Naive B cell (primary cell): ENCODE data around the gene AIFM3. TPM values are rescaled to one million over a fixed set of nuclear protein-coding genes. Genes with fewer than 3 reads are reported as not detected.

Source experiments
- ATAC-seq, 2 donors: fragments of 150-1000 bp; cut with Tn5 transposase; 2 replicates each; pipeline ENCODE4 v1.10.0; 2021; ENCODE audit warnings: low read depth in 2 of 2, mild to moderate bottlenecking in 2 of 2, moderate library complexity in 2 of 2
- DNase-seq: peaks from one replicate; pipeline ENCODE4 v3.0.0; 2022
- H3K27ac Mint-ChIP-seq, 6 donors: one replicate each; pipeline ENCODE4 v1.8.0; 2020 to 2022; ENCODE audit warnings: mild to moderate bottlenecking in 6 of 6, mixed read lengths in 6 of 6, moderate library complexity in 5 of 6, inconsistent platforms in 2 of 6
- H3K27me3 Mint-ChIP-seq, 3 donors: one replicate each; pipeline ENCODE4 v1.8.0; 2021 to 2022; ENCODE audit warnings: mixed read lengths in 3 of 3, mild to moderate bottlenecking in 1 of 3
- H3K36me3 Mint-ChIP-seq, 2 donors: one replicate each; pipeline ENCODE4 v1.8.0; 2020 to 2022; ENCODE audit warnings: mixed read lengths in 2 of 2, inconsistent platforms in 1 of 2, mild to moderate bottlenecking in 1 of 2
- H3K4me1 Mint-ChIP-seq, 3 donors: one replicate each; pipeline ENCODE4 v1.8.0; 2020 to 2022; ENCODE audit warnings: mixed read lengths in 3 of 3, inconsistent platforms in 1 of 3, mild to moderate bottlenecking in 1 of 3, moderate library complexity in 1 of 3
- H3K4me3 Mint-ChIP-seq, 8 donors: one replicate each; pipeline ENCODE4 v1.8.0; 2020 to 2022; ENCODE audit warnings: mild to moderate bottlenecking in 8 of 8, mixed read lengths in 8 of 8, moderate library complexity in 8 of 8, inconsistent platforms in 2 of 8
- H3K9me3 Mint-ChIP-seq, 7 donors: one replicate each; pipeline ENCODE4 v1.8.0; 2020 to 2022; ENCODE audit warnings: mixed read lengths in 7 of 7, mild to moderate bottlenecking in 5 of 7, inconsistent platforms in 2 of 7, moderate library complexity in 1 of 7
- polyA plus RNA-seq, 6 donors: library from polyadenylated mRNA; unstranded; fragments of 300-500 nt; fragmentation: Illumina TruSeq; gene quantifications; one replicate each; pipeline ENCODE4 v1.2.3, GENCODE V29; 2021; ENCODE audit warnings: low read depth in 6 of 6

AIFM3 gene
- polyA plus RNA-seq, 6 donors from 2014 or later, result 0.26 to 0.82 TPM; not detected in 4

DNA sequence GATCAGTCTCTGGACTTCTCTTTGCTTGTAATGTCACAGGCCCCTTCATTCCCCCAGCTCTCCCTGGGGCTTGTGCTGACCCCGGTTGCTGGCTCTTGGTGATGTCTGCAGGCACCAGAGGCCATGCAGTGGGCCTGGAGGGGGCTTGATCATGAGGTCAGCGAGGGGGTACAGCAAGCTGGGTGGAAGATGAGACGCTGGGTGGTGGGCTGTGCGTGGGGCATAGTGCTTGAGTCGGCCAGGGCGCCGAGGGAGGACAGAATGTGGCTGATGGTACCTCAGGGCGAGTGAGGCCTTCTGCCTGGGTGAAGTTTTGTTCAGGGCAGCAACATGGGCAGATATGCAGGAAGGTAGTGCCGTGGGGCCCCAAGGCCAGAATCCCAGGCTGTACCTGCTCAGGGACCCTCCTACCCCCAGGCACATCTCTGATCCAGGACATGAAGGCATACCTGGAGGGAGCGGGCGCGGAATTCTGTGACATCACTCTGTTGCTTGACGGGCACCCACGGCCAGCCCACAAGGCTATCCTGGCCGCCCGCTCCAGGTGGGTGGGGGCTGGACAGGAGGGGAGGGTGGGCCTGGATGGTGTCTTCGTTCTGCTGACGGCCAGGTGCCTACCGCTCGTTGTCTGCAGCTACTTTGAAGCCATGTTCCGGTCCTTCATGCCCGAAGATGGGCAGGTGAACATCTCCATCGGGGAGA, 28.4 kb downstream of the AIFM3 start:
- Mint-ChIP-seq H3K27ac (peak overlapping the region in 1 of 6 donors; percentile 83), H3K27me3 (no peaks in the 10 kb centered on the region), H3K36me3 (no peaks in the 10 kb centered on the region), H3K9me3 (no peaks in the 10 kb centered on the region), H3K4me3 (no peak overlapping the region), H3K4me1 (peaks cover 0 to 16% (median under 1%) of the 10 kb centered on the region in 3 donors)
- no peak for DNase-seq
- no peak for ATAC-seq

DNA sequence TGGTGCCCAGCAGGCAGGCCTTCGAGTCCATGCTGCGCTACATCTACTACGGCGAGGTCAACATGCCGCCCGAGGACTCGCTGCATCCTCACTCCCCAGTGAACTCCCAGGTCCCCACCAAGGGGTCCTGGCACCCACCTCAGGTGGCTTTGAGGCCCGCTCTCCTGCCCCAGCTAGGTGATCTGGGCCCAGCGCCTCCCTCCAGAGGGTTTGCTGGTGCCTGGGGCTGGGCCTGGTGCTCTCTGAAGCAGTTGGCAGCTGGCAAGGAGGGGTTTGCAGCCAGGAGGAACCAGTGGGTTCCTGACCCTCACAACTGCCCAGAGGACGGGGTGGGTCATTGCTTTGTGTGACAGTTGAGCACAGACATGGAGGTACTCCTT, 29.0 kb downstream of the AIFM3 start:
- DNase-seq, result no peak
- Mint-ChIP-seq H3K4me1 (peaks cover under 1 to 20% (median 6%) of the 10 kb centered on the region in 3 donors), H3K36me3 (no peaks in the 10 kb centered on the region), H3K27ac (peak overlapping the region in 1 of 6 donors; percentile 49), H3K9me3 (no peaks in the 10 kb centered on the region), H3K4me3 (peak overlapping the region in 1 of 8 donors; percentile 45), H3K27me3 (no peaks in the 10 kb centered on the region)
- ATAC-seq, result no peak

- H3K27me3 Mint-ChIP-seq, result no peaks in the 10 kb centered on the region
- DNase-seq (no peak), ATAC-seq (no peak)
- no peaks in the 10 kb centered on the region for H3K9me3 Mint-ChIP-seq
- peaks cover 7 to 29% (median 12%) of the 10 kb centered on the region in 3 donors for H3K4me1 Mint-ChIP-seq
- peak overlapping the region in 1 of 6 donors; percentile 49 for H3K27ac Mint-ChIP-seq
- H3K4me3 Mint-ChIP-seq, result peak overlapping the region in 1 of 8 donors; percentile 45
- H3K36me3 Mint-ChIP-seq, result no peaks in the 10 kb centered on the region
Measured at GRCh38 chr22:20996598-20997535, 29.8 kb downstream of the AIFM3 start.

DNA sequence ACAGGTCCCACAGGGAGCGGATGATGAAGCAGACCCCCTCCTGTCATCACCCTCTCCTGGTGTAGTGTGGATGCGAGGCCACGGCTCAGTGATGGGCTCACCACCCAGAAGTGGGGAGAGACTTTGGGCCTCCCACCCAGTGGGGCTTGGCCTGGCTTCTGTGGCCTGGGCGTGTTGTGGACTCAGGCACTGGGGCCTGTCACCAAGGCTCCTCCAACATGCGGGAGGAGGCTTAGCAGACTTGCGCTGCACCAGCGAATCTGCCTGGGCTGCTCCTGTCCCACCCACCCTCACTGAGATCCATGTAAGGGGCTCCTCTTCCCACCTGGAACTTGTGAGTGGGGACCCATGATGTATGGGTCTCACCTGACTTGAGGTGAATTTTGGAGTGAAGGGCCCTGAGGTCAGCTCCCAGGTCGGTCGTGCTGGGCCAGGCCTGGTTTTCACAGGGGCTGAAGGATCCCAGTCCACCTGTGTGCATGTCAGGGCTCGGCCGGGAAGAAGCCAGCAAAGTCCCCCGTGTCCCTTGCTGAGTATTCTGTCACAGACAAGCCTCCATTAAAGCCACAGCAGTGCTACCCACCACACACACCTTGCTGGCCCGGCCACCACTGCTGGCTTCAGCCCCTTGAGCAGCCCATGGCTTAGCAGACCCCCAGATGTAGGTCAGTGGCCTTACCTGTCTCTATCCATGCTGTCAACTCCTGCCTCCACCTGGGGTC, 30.6 kb downstream of the AIFM3 start:
- DNase-seq (no peak), ATAC-seq (no peak)
- H3K36me3 Mint-ChIP-seq, result no peaks in the 10 kb centered on the region
- no peak overlapping the region for H3K27ac Mint-ChIP-seq
- H3K27me3 Mint-ChIP-seq, result no peaks in the 10 kb centered on the region
- peaks cover 9 to 35% (median 14%) of the 10 kb centered on the region in 3 donors for H3K4me1 Mint-ChIP-seq
- H3K9me3 Mint-ChIP-seq, result no peaks in the 10 kb centered on the region
- H3K4me3 Mint-ChIP-seq, result no peak overlapping the region

DNA sequence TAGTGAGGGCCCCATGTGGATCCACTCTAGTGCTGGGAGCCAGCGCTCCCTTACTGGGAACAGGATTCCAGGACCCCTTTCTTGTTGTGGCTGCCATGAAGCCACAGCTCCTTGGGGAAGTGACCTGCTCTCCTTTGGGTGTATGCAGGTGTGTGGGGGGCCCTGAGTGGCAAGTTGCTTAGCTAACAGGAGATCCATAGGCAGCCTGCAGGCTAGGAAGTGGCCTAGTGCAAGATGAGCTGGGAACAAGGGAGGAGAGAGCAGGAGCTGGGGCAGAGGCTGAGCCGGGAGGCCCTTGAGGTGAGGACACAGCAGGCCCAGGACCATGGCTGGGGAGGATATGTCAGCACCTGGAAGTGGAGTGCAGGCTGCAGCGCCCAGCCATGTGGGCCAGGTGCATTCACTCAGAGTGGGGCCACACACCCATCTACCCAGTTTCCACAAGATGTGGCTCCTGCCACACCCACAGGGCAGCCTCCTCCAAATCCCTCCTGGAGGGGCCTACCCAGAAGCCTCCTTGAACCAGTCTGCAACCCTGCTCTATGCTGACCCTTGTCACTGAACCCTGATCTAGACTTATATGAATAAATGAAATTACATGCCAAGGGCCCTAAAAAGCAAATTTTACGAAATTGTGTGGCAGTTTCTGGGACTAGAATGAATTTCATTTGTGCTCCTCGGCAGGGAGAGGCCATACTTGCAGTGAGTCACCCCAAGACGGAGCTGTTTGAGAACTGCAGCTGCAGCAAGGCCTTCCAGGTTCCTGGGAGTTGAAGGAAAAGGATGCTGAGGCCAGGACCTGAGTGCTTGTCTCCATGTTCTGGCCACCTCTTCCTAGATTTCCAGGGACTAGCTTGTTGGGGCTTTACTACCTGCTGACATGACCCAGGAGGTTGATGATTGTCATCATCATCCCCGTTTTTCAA, 31.6 kb downstream of the AIFM3 start:
- Mint-ChIP-seq H3K4me1 (peaks cover 16 to 45% (median 23%) of the 10 kb centered on the region in 3 donors), H3K4me3 (peak overlapping the region in 3 of 8 donors; percentile 12 to 58 (median 33)), H3K9me3 (no peaks in the 10 kb centered on the region), H3K36me3 (no peaks in the 10 kb centered on the region), H3K27ac (peak overlapping the region in 2 of 6 donors; percentile 32 to 72), H3K27me3 (no peaks in the 10 kb centered on the region)
- DNase-seq, result no peak
- no peak for ATAC-seq

DNA sequence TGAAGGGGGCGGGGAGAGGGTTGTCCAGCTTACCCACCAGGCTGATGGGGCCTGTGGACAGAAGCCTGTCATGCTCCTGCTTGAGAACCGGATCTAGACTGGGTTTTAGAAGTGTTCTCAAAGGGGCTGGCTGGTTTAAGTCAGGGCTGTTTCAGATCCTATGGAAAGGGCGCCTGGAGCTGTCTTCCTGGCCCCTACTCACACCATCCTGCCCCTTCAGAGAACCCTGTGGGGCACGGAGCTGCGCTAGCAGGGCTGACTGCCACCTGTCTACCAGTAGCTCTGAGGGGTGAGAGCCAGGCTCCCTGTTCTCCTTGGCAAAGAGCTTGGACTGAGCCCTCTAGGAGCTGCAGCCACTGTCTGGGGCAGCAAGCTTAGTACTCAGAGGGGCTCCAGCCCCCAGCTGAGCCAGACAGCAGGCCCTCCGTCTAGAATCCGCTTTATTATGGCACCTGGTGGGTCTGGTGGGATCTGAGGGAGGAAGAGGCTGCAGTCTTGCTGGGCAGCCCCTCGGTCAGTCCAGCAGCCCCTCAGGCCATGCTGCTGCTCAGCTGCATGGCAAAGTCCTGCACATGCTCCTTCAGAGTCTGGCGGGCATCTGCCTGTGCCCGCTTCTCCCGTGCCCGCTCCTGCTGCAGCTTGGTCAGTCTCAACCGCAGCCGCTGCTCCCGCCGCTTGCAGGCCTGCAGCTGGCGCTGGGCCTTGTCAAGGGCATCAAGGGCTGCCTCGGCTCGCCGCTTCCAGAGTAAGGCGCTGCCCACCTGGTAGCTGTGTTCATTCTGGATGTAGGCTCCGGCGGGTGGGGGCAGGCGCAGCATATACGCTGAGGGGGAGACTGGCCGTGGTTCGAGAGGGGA, 32.5 kb downstream of the AIFM3 start:
- Mint-ChIP-seq H3K4me1 (peaks cover 16 to 46% (median 29%) of the 10 kb centered on the region in 3 donors), H3K36me3 (no peaks in the 10 kb centered on the region), H3K27me3 (no peaks in the 10 kb centered on the region), H3K4me3 (peak overlapping the region in 3 of 8 donors; percentile 96 to 98 (median 96)), H3K27ac (peak overlapping the region in 4 of 6 donors; percentile 32 to 97 (median 72)), H3K9me3 (no peaks in the 10 kb centered on the region)
- ATAC-seq, result no peak
- DNase-seq, result no peak

DNA sequence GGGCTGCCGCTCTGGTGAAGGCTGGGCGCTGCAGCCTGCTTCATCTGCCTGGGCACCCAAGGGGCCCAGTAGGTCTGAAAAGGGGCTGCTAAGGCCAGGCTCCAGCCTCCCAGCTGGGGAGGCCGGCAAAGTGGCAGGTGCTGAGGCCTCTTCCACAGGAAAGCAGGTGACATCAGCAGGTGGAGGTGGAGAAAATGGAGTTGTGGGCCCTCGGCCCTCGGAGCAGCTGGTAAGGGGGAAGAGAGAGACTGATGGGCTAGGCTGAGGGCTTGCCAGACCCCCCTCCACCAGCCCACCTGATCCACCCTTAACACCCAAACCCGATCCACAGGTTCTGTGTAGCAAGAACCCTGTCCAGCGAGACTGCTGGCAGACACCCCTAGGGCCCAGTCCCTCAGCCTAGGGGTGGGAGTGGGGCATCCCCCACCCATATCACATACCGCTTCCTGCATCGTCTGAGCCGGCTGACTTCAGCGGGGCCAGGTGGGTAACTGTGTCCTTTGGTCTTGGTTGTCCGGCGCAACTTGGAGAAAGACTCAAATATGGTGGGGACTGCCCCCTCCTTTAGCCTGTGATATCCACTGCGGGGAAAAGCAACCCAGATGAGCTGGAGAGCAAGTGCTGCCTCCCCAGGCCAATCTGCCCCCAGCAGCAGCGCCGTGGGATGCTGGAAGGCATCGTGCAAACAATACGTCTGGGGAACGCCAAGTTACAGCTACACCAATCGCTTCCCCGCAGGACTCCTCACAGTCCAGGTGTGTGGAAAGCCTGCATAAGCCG, 33.3 kb downstream of the AIFM3 start:
- ATAC-seq (no peak), DNase-seq (no peak)
- Mint-ChIP-seq H3K27me3 (no peaks in the 10 kb centered on the region), H3K27ac (peak overlapping the region; percentile 44 to 100 (median 88)), H3K36me3 (no peaks in the 10 kb centered on the region), H3K4me3 (peak overlapping the region; percentile 35 to 98 (median 96)), H3K4me1 (peaks cover 16 to 46% (median 29%) of the 10 kb centered on the region in 3 donors), H3K9me3 (no peaks in the 10 kb centered on the region)

GRCh38 chr22:21000987-21001600, 34.0 kb downstream of the AIFM3 start:
- no peak for ATAC-seq
- no peak for DNase-seq
- Mint-ChIP-seq H3K4me1 (peaks cover 16 to 46% (median 29%) of the 10 kb centered on the region in 3 donors), H3K27me3 (no peaks in the 10 kb centered on the region), H3K36me3 (no peaks in the 10 kb centered on the region), H3K27ac (peak overlapping the region; percentile 97 to 100 (median 100)), H3K9me3 (no peaks in the 10 kb centered on the region), H3K4me3 (peak overlapping the region; percentile 95 to 98 (median 96))

DNA sequence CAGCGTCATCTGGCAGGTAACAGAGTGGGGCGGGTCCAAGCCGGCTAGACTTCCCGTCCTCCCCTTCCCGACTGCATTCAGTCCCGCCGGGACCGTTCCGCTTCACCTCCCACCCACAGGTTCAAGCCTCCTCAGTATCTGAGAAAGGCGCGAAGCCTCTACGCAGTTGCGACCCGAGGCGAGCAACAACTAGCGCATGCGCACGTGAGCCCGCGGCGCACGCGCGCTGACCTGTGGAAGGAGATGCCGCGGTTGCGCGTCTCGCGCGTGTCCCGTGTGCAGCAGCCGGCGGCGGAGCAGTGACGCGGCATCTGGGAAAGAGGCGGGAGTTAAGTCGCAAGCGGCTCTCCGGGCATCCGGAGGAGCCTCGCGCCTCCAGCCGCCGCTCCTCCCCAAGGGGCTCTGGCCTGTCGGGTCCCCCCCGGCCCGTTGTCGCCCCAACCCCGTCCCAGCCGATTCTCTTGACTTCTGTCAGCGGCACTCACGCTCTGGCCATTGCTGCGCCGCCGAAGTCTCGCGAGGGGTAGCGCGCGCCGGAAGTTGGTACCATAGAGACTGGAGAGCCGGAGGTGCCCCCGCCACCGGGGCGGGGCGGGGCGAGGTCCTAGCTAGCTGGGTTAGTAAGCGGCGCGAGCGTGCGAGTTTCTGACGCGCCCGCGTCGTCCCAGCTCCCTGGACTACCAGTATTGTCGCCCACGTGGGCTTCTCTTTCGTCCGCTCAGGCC, 34.7 kb downstream of the AIFM3 start, which contains the start of gene THAP7:
TSS of gene THAP7 (minus strand) at position 518 of the 725 bp plus-strand sequence. CDS start at position 311, 207 bp downstream.
- no peaks in the 10 kb centered on the region for H3K27me3 Mint-ChIP-seq
- no peaks in the 10 kb centered on the region for H3K9me3 Mint-ChIP-seq
- ATAC-seq (peak; percentile 89 to 91), DNase-seq (peak; percentile 97)
- peak within 1 kb of the TSS; percentile 97 to 100 (median 100) for H3K27ac Mint-ChIP-seq
- no peaks in the 10 kb centered on the region for H3K36me3 Mint-ChIP-seq
- peaks cover 16 to 46% (median 29%) of the 10 kb centered on the region in 3 donors for H3K4me1 Mint-ChIP-seq
- H3K4me3 Mint-ChIP-seq, result peak within 1 kb of the TSS; percentile 95 to 98 (median 96)

GRCh38 chr22:21003782-21004181, 36.7 kb downstream of the AIFM3 start:
- no peaks in the 10 kb centered on the region for H3K27me3 Mint-ChIP-seq
- no peaks in the 10 kb centered on the region for H3K36me3 Mint-ChIP-seq
- H3K4me3 Mint-ChIP-seq, result peak overlapping the region in 7 of 8 donors; percentile 25 to 98 (median 96)
- ATAC-seq (no peak), DNase-seq (no peak)
- H3K27ac Mint-ChIP-seq, result peak overlapping the region in 5 of 6 donors; percentile 16 to 100 (median 80)
- H3K9me3 Mint-ChIP-seq, result no peaks in the 10 kb centered on the region
- H3K4me1 Mint-ChIP-seq, result peaks cover 16 to 40% (median 29%) of the 10 kb centered on the region in 3 donors
